Mesendoderm (in vitro differentiated cells): ENCODE measurements around the gene ARHGAP18.

ENCODE experiments used
- DNase-seq: peaks from one replicate; pipeline ENCODE4 v3.0.0; 2013
- H2AK5ac ChIP-seq: 2 replicates; pipeline ENCODE4 v1.6.1; 2013; ENCODE audit warnings: low read length, inconsistent platforms
- H2BK120ac ChIP-seq: 2 replicates; pipeline ENCODE4 v1.6.1; 2013; ENCODE audit warnings: low read depth, mild to moderate bottlenecking, low read length, moderate library complexity, mixed read lengths
- H2BK15ac ChIP-seq: replicated peaks from 2 replicates; pipeline ENCODE4 v1.6.1; 2013; ENCODE audit warnings: low read depth, mild to moderate bottlenecking, moderate library complexity
- H2BK5ac ChIP-seq: 2 replicates; pipeline ENCODE4 v1.6.1; 2013; ENCODE audit warnings: low read length, inconsistent platforms
- H3K18ac ChIP-seq: 2 replicates; pipeline ENCODE4 v1.6.1; 2013; ENCODE audit warnings: mild to moderate bottlenecking, low read length, mixed read lengths
- H3K23ac ChIP-seq: one replicate; pipeline ENCODE4 v1.6.1; 2013; ENCODE audit warnings: low read length
- H3K27ac ChIP-seq: 2 replicates; pipeline ENCODE4 v1.5.1; 2013; ENCODE audit warnings: low read depth, mild to moderate bottlenecking, inconsistent platforms, low read length, moderate library complexity
- H3K27me3 ChIP-seq: 2 replicates; pipeline ENCODE4 v1.6.1; 2013; ENCODE audit warnings: low read length, control low read depth, mild to moderate bottlenecking, inconsistent platforms; ENCODE audit not compliant: insufficient read depth, poor library complexity
- H3K36me3 ChIP-seq: 2 replicates; pipeline ENCODE4 v1.6.1; 2013; ENCODE audit warnings: low read length, inconsistent platforms; ENCODE audit not compliant: control insufficient read depth, insufficient read depth
- H3K4ac ChIP-seq: one replicate; pipeline ENCODE4 v1.6.1; 2013; ENCODE audit warnings: low read depth, mild to moderate bottlenecking, low read length, moderate library complexity
- H3K4me1 ChIP-seq: 2 replicates; pipeline ENCODE4 v1.6.1; 2013; ENCODE audit warnings: low read depth, low read length, inconsistent platforms; ENCODE audit not compliant: control insufficient read depth
- H3K4me2 ChIP-seq: 2 replicates; pipeline ENCODE4 v1.6.1; 2013; ENCODE audit warnings: low read length
- H3K4me3 ChIP-seq: 2 replicates; pipeline ENCODE4 v1.5.1; 2013; ENCODE audit warnings: mild to moderate bottlenecking, low read length
- H3K56ac ChIP-seq: one replicate; pipeline ENCODE4 v1.6.1; 2013; ENCODE audit warnings: low read length
- H3K79me1 ChIP-seq: 2 replicates; pipeline ENCODE4 v1.6.1; 2013; ENCODE audit warnings: low read length, inconsistent platforms
- H3K79me2 ChIP-seq: 2 replicates; pipeline ENCODE4 v1.6.1; 2013; ENCODE audit warnings: mild to moderate bottlenecking, low read length; ENCODE audit not compliant: control insufficient read depth, insufficient read depth
- H3K9ac ChIP-seq: 2 replicates; pipeline ENCODE4 v1.6.1; 2013; ENCODE audit warnings: low read length, inconsistent platforms
- H4K5ac ChIP-seq: one replicate; pipeline ENCODE4 v1.6.1; 2013; ENCODE audit warnings: low read length
- H4K8ac ChIP-seq: one replicate; pipeline ENCODE4 v1.6.1; 2013; ENCODE audit warnings: low read depth, mild to moderate bottlenecking, control low read depth, low read length, moderate library complexity
- WGBS: extraction: QIAGEN DNeasy Blood & Tissue Kit; methylation state at CpG from one replicate; pipeline ENCODE4 v1.1.7; 2013; ENCODE audit warnings: low lambda C conversion rate, missing lambda C conversion rate; ENCODE audit not compliant: insufficient coverage; ENCODE audit errors: extremely low coverage; 5-methylcytosine and 5-hydroxymethylcytosine counted together

Gene ARHGAP18

DNA sequence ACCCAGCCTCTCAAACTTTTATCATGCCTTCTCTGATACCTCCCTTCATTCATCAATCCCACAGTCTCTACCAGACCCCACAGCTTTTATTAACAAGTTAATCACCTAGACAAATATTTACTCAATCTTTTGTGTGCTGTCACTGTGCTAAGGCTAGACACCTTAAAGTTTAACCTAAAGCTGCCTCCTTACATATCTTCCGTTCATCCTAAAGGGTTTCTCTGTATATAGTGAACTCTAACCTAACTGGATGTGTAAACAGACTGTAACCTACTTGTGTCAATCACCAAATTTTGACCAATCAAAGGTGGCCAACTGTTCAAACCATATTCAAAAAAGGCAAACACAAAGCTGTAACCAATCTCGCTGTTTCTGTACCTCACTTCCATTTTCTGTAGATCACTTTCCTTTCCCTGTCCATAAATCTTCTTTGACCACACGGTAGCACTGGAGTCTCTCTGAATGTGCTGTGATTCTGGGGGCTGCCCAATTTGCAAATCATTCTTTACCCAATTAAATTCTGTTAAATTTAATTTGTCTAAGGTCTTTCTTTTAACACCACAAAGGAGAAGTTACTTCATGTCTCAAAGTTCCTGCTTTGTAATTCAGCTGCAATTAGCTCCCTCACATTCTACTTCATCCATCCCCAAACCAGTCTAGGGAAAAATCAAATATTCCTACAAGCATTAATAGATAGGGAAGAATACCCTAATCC lies 72.5 kb downstream of the ARHGAP18 start:
- Histone ChIP-seq H2AK5ac (no peak overlapping the region), H3K23ac (no peak overlapping the region), H4K5ac (no peak overlapping the region), H2BK120ac (no peak overlapping the region), H3K4me2 (no peak overlapping the region), H3K4me3 (no peak overlapping the region), H3K18ac (no peak overlapping the region), H3K56ac (no peak overlapping the region), H4K8ac (no peak overlapping the region), H3K27me3 (no peaks in the 10 kb centered on the region), H3K27ac (no peak overlapping the region), H3K79me1 (no peaks in the 10 kb centered on the region), H3K79me2 (no peaks in the 10 kb centered on the region), H3K4ac (no peak overlapping the region), H2BK15ac (no peak overlapping the region), H2BK5ac (no peak overlapping the region), H3K9ac (no peak overlapping the region), H3K36me3 (no peaks in the 10 kb centered on the region), H3K4me1 (no peaks in the 10 kb centered on the region)
- WGBS: no CpG with 5 or more reads among the region's 3 CpGs
- DNase-seq: no peak

- no peak overlapping the region for H3K4me2 ChIP-seq
- H4K5ac ChIP-seq: no peak overlapping the region
- H2BK15ac ChIP-seq: no peak overlapping the region
- H3K27ac ChIP-seq: no peak overlapping the region
- no peak overlapping the region for H2BK5ac ChIP-seq
- H3K79me2 ChIP-seq: no peaks in the 10 kb centered on the region
- no peak overlapping the region for H2BK120ac ChIP-seq
- no peak overlapping the region for H2AK5ac ChIP-seq
- no peak overlapping the region for H3K18ac ChIP-seq
- no peaks in the 10 kb centered on the region for H3K36me3 ChIP-seq
- no peak overlapping the region for H3K4me3 ChIP-seq
- DNase-seq: no peak
- H3K23ac ChIP-seq: no peak overlapping the region
- no peaks in the 10 kb centered on the region for H3K27me3 ChIP-seq
- H4K8ac ChIP-seq: no peak overlapping the region
- H3K9ac ChIP-seq: no peak overlapping the region
- no CpG with 5 or more reads among the region's 3 CpGs for WGBS
- H3K56ac ChIP-seq: no peak overlapping the region
- H3K79me1 ChIP-seq: no peaks in the 10 kb centered on the region
- no peak overlapping the region for H3K4ac ChIP-seq
- no peaks in the 10 kb centered on the region for H3K4me1 ChIP-seq
Observed at GRCh38 chr6:129635396-129636130, 74.4 kb downstream of the ARHGAP18 start.

- no peak overlapping the region for H3K56ac ChIP-seq
- no peaks in the 10 kb centered on the region for H3K79me2 ChIP-seq
- H2BK120ac ChIP-seq: no peak overlapping the region
- H3K4me1 ChIP-seq: no peaks in the 10 kb centered on the region
- no peak overlapping the region for H3K4me3 ChIP-seq
- no peak overlapping the region for H2BK5ac ChIP-seq
- H3K27ac ChIP-seq: no peak overlapping the region
- H3K9ac ChIP-seq: no peak overlapping the region
- no peak overlapping the region for H3K18ac ChIP-seq
- H3K4me2 ChIP-seq: no peak overlapping the region
- H4K8ac ChIP-seq: no peak overlapping the region
- no peaks in the 10 kb centered on the region for H3K79me1 ChIP-seq
- H3K4ac ChIP-seq: no peak overlapping the region
- no peak overlapping the region for H2AK5ac ChIP-seq
- WGBS: no CpG with 5 or more reads among the region's 4 CpGs
- H2BK15ac ChIP-seq: no peak overlapping the region
- no peak for DNase-seq
- H3K36me3 ChIP-seq: no peaks in the 10 kb centered on the region
- no peaks in the 10 kb centered on the region for H3K27me3 ChIP-seq
- no peak overlapping the region for H4K5ac ChIP-seq
- no peak overlapping the region for H3K23ac ChIP-seq
Observed at GRCh38 chr6:129634411-129635230, 75.4 kb downstream of the ARHGAP18 start.

DNA sequence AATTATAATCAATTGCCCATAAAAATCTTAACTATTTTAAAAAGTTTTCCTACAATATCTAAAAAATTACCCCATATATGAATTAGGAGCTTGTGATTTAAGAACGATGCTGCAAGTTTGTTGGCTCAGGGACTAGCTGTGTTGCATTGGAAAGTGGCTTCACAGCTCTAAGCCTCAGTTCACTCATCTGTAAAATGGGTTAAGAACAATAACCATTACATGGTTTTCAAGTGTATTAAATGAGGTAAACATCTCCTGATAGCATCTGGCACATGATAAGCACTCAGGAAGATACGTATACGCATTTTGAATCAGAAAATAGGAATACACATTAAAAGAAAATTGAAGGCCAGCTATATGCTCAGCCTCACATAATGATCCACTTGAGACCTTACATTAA lies 76.4 kb downstream of the ARHGAP18 start:
- no peak overlapping the region for H2AK5ac ChIP-seq
- no peak overlapping the region for H2BK15ac ChIP-seq
- no peaks in the 10 kb centered on the region for H3K79me1 ChIP-seq
- no peak overlapping the region for H3K4me3 ChIP-seq
- no peaks in the 10 kb centered on the region for H3K27me3 ChIP-seq
- no peak overlapping the region for H3K9ac ChIP-seq
- no CpG with 5 or more reads among the region's 3 CpGs for WGBS
- no peak overlapping the region for H4K5ac ChIP-seq
- H3K23ac ChIP-seq: no peak overlapping the region
- no peaks in the 10 kb centered on the region for H3K4me1 ChIP-seq
- H4K8ac ChIP-seq: no peak overlapping the region
- H3K18ac ChIP-seq: no peak overlapping the region
- no peaks in the 10 kb centered on the region for H3K36me3 ChIP-seq
- no peak for DNase-seq
- no peak overlapping the region for H3K27ac ChIP-seq
- no peak overlapping the region for H2BK5ac ChIP-seq
- H2BK120ac ChIP-seq: no peak overlapping the region
- H3K79me2 ChIP-seq: no peaks in the 10 kb centered on the region
- H3K4me2 ChIP-seq: no peak overlapping the region
- H3K4ac ChIP-seq: no peak overlapping the region
- no peak overlapping the region for H3K56ac ChIP-seq

GRCh38 chr6:129632172-129632613 lies 77.8 kb downstream of the ARHGAP18 start:
- Histone ChIP-seq H4K5ac (no peak overlapping the region), H2BK120ac (no peak overlapping the region)
- DNase-seq: no peak

More at GRCh38 chr6:129632172-129632613, 77.8 kb downstream of the ARHGAP18 start:
- Histone ChIP-seq H3K23ac (no peak overlapping the region), H3K27ac (no peak overlapping the region), H3K36me3 (no peaks in the 10 kb centered on the region), H3K56ac (no peak overlapping the region), H3K27me3 (no peaks in the 10 kb centered on the region), H2AK5ac (no peak overlapping the region), H3K4ac (no peak overlapping the region), H2BK5ac (no peak overlapping the region), H4K8ac (no peak overlapping the region), H3K4me1 (no peaks in the 10 kb centered on the region), H3K9ac (no peak overlapping the region), H3K79me2 (no peaks in the 10 kb centered on the region), H2BK15ac (no peak overlapping the region), H3K79me1 (no peaks in the 10 kb centered on the region), H3K18ac (no peak overlapping the region), H3K4me3 (no peak overlapping the region), H3K4me2 (no peak overlapping the region)
